Vagina (tissue), 2 donors: ENCODE results near the gene IKZF3. TPM values are rescaled to one million over a fixed set of nuclear protein-coding genes. Genes with fewer than 3 reads are reported as not detected.

Source experiments
- DNase-seq, 2 donors: peaks; one replicate each; pipeline ENCODE4 v3.0.0-alpha.2; 2017; ENCODE audit errors: extremely low spot score in 2 of 2
- H3K27ac ChIP-seq: fragments of 200-600 bp; sonication (generic); one replicate; pipeline ENCODE4 v1.5.1; 2019
- H3K27me3 ChIP-seq: fragments of 200-600 bp; sonication (generic); one replicate; pipeline ENCODE4 v1.5.1; 2019
- H3K36me3 ChIP-seq, 2 donors: fragments of 200-600 bp; sonication (generic); one replicate each; pipeline ENCODE4 v1.5.1; 2017 to 2019
- H3K4me1 ChIP-seq: fragments of 200-600 bp; sonication (generic); one replicate; pipeline ENCODE4 v1.5.1; 2019
- H3K4me3 ChIP-seq, 2 donors: fragments of 200-600 bp; sonication (generic); 1 replicate in 1 of 2; 2 replicates in 1 of 2; pipeline ENCODE4 v1.5.1; 2016 to 2019
- H3K9me3 ChIP-seq: fragments of 200-600 bp; sonication (generic); one replicate; pipeline ENCODE4 v1.5.1; 2019
- POLR2A ChIP-seq, 2 donors: fragments of 450-650 bp; IDR thresholded peaks; one replicate each; pipeline ENCODE4 v1.6.1; 2017; ENCODE audit warnings: antibody characterized with exemption in 2 of 2, mild to moderate bottlenecking in 2 of 2, moderate library complexity in 2 of 2
- POLR2AphosphoS5 ChIP-seq, 2 donors: sonication (generic); formaldehyde crosslinking; IDR thresholded peaks; one replicate each; pipeline ENCODE4 v1.9.0; 2017; ENCODE audit warnings: antibody characterized with exemption in 2 of 2, mild to moderate bottlenecking in 2 of 2, low read depth in 1 of 2; ENCODE audit not compliant: insufficient read depth in 1 of 2
- intact Hi-C: fragments of 100-400 bp; cut with DNase I; formaldehyde crosslinking; loops from one replicate; pipeline ENCODE4 v1.15.1; 2023
- total RNA-seq: library from RNA; depleted of rRNA; stranded (reverse); fragments of >200 nt; gene quantifications from one replicate; pipeline ENCODE4 v1.2.3, GENCODE V29; 2016
- TF ChIP-seq, protein P1 (sequence below), 3 experiments: fragments of 450-650 bp in 2 of 3; fragments of 200-600 bp in 1 of 3; sonication (generic) in 1 of 3; IDR thresholded peaks; one replicate each; pipeline ENCODE4 v1.5.1; 2017 to 2019; ENCODE audit warnings: antibody characterized with exemption in 3 of 3, mild to moderate bottlenecking in 2 of 3, moderate library complexity in 2 of 3

Gene IKZF3
- total RNA-seq, 1 donor from 2014 or later, result 5.9 TPM

DNA sequence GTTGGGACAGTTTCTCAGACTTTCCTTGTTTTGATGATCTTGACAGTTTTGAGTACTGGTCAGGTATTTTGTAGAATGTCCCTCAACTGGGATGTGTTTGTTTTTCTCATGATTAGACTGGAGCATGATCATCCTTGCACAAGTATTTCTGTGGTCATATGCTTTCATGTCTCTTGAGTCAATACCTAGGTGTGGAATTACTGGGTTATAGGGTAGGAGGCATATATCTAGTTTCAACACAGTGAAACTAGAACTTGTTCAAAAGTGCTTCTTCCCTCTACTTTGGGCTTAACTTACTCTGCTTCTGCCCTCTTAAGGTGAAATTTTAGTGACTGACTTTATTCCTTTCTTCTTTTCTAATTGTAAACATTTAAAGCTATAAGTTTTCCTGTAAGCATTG, 30.1 kb downstream of the IKZF3 start:
- intact Hi-C loops, result no loop called here
- Histone ChIP-seq H3K4me1 (no peaks in the 10 kb centered on the region), H3K27ac (no peak overlapping the region), H3K27me3 (no peaks in the 10 kb centered on the region), H3K9me3 (no peaks in the 10 kb centered on the region), H3K36me3 (no peaks in the 10 kb centered on the region), H3K4me3 (no peak overlapping the region)
- TF ChIP-seq, protein P1, sequence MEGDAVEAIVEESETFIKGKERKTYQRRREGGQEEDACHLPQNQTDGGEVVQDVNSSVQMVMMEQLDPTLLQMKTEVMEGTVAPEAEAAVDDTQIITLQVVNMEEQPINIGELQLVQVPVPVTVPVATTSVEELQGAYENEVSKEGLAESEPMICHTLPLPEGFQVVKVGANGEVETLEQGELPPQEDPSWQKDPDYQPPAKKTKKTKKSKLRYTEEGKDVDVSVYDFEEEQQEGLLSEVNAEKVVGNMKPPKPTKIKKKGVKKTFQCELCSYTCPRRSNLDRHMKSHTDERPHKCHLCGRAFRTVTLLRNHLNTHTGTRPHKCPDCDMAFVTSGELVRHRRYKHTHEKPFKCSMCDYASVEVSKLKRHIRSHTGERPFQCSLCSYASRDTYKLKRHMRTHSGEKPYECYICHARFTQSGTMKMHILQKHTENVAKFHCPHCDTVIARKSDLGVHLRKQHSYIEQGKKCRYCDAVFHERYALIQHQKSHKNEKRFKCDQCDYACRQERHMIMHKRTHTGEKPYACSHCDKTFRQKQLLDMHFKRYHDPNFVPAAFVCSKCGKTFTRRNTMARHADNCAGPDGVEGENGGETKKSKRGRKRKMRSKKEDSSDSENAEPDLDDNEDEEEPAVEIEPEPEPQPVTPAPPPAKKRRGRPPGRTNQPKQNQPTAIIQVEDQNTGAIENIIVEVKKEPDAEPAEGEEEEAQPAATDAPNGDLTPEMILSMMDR (IDR thresholded peaks at IDR 0.05), result no peak
- TF ChIP-seq POLR2A (IDR thresholded peaks at IDR 0.05) (no peak), POLR2AphosphoS5 (IDR thresholded peaks at IDR 0.05; ENCODE audit: insufficient read depth in 1 of 2, low read depth in 1 of 2) (no peak)
- DNase-seq, result no peak

- H3K4me1 ChIP-seq, result no peaks in the 10 kb centered on the region
- DNase-seq, result no peak
- no peak overlapping the region for H3K27ac ChIP-seq
- H3K36me3 ChIP-seq, result no peaks in the 10 kb centered on the region
- intact Hi-C loops, result no loop called here
- no peaks in the 10 kb centered on the region for H3K9me3 ChIP-seq
- no peak overlapping the region for H3K4me3 ChIP-seq
- TF ChIP-seq, protein P1 (IDR thresholded peaks at IDR 0.05), result no peak
- TF ChIP-seq POLR2A (IDR thresholded peaks at IDR 0.05), result no peak
- no peak for TF ChIP-seq POLR2AphosphoS5 (IDR thresholded peaks at IDR 0.05; ENCODE audit: insufficient read depth in 1 of 2, low read depth in 1 of 2)
- H3K27me3 ChIP-seq, result no peaks in the 10 kb centered on the region
These were observed 32.5 kb downstream of the IKZF3 start for GRCh38 chr17:39831588-39831987.

GRCh38 chr17:39828443-39828842, 35.7 kb downstream of the IKZF3 start:
- Histone ChIP-seq H3K4me1 (no peaks in the 10 kb centered on the region), H3K9me3 (no peaks in the 10 kb centered on the region), H3K27me3 (no peaks in the 10 kb centered on the region), H3K36me3 (no peaks in the 10 kb centered on the region), H3K27ac (no peak overlapping the region), H3K4me3 (no peak overlapping the region)
- TF ChIP-seq POLR2A (IDR thresholded peaks at IDR 0.05), result no peak
- no peak for DNase-seq
- intact Hi-C loops, result no loop called here

- Histone ChIP-seq H3K4me3 (no peak overlapping the region), H3K9me3 (no peaks in the 10 kb centered on the region), H3K27me3 (no peaks in the 10 kb centered on the region), H3K36me3 (no peaks in the 10 kb centered on the region), H3K4me1 (no peaks in the 10 kb centered on the region), H3K27ac (no peak overlapping the region)
- TF ChIP-seq, protein P1 (IDR thresholded peaks at IDR 0.05), result no peak
- TF ChIP-seq POLR2A (IDR thresholded peaks at IDR 0.05) (no peak), POLR2AphosphoS5 (IDR thresholded peaks at IDR 0.05; ENCODE audit: insufficient read depth in 1 of 2, low read depth in 1 of 2) (no peak)
- intact Hi-C loops, result no loop called here
- no peak for DNase-seq
These were observed 37.8 kb downstream of the IKZF3 start for GRCh38 chr17:39826334-39826733.

DNA sequence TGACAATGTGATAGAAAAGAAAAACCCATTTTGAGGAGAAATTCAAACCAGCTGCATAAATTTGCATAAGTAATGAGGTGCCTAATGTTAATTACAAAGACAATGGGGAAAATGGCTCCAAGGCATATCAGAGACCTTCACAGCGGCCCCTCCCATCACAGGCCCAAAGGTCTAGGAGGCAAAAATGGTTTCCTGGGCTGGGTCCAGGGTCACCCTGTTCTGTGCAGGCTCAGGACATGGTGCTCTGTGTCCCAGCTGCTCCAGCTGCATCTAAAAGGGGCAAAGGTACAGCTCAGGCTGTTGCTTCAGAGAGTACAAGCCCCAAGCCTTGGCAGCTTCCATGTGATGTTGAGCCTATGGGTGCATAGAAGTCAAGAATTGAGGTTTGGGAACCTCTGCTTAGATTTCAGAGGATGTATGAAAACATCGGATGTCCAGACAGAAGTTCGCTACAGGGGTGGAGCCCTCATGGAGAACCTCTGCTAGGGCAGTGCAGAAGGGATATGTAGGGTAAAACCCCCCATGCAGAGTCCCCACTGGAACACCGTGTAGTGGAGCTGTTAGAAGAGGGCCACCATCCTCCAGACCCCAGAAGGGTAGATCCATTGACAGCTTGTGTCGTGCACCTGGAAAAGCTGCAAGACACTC, 40.6 kb downstream of the IKZF3 start:
- H3K9me3 ChIP-seq, result no peaks in the 10 kb centered on the region
- H3K27me3 ChIP-seq, result no peaks in the 10 kb centered on the region
- no peak for DNase-seq
- H3K4me3 ChIP-seq, result no peak overlapping the region
- no peak overlapping the region for H3K27ac ChIP-seq
- H3K36me3 ChIP-seq, result no peaks in the 10 kb centered on the region
- intact Hi-C loops, result no loop called here
- H3K4me1 ChIP-seq, result no peaks in the 10 kb centered on the region
- TF ChIP-seq POLR2A (IDR thresholded peaks at IDR 0.05) (no peak), POLR2AphosphoS5 (IDR thresholded peaks at IDR 0.05; ENCODE audit: insufficient read depth in 1 of 2, low read depth in 1 of 2) (no peak)
- TF ChIP-seq, protein P1 (IDR thresholded peaks at IDR 0.05), result no peak
